ENCODE measurements around the gene MEGF11.
"Not testable (repeated sequence)": the region's sequence is repeated elsewhere in the genome, so short reads cannot be mapped to it uniquely, and the experiment has no call there.

The MEGF11 gene

GRCh38 chr15:65991721-65992483 is 261.6 kb downstream of the MEGF11 start:
- no peak for DNase-seq

GRCh38 chr15:65990298-65990981 is 263.1 kb downstream of the MEGF11 start:
- DNase-seq, result no peak

- DNase-seq, result no peak
Measured at GRCh38 chr15:65987100-65987499, 266.4 kb downstream of the MEGF11 start.

GRCh38 chr15:65986416-65986815 is 267.1 kb downstream of the MEGF11 start:
- no peak for DNase-seq

- DNase-seq, result no peak
Measured at GRCh38 chr15:65985387-65985786, 268.2 kb downstream of the MEGF11 start.

GRCh38 chr15:65982627-65983322 is 270.8 kb downstream of the MEGF11 start:
- DNase-seq, result no peak

GRCh38 chr15:65981837-65982626 is 271.5 kb downstream of the MEGF11 start:
- peak; percentile 7 to 35 for DNase-seq

GRCh38 chr15:65980824-65981456 is 272.6 kb downstream of the MEGF11 start:
- no peak for DNase-seq

GRCh38 chr15:65979837-65980236 is 273.7 kb downstream of the MEGF11 start:
- no peak for DNase-seq

- DNase-seq, result no peak
Measured at GRCh38 chr15:65979316-65979715, 274.2 kb downstream of the MEGF11 start.

- DNase-seq, result no peak
Measured at GRCh38 chr15:65978110-65978509, 275.4 kb downstream of the MEGF11 start.

GRCh38 chr15:65976196-65976595 is 277.4 kb downstream of the MEGF11 start:
- not testable (repeated sequence) for DNase-seq

- DNase-seq, result no peak
Measured at GRCh38 chr15:65971741-65971995, 281.9 kb downstream of the MEGF11 start.

GRCh38 chr15:65970937-65971740 is 282.4 kb downstream of the MEGF11 start:
- DNase-seq, result peak in 1 of 2 experiments; percentile 70

- no peak for DNase-seq
Measured at GRCh38 chr15:65969865-65970816, 283.4 kb downstream of the MEGF11 start.

- DNase-seq, result no peak
Measured at GRCh38 chr15:65968511-65968910, 285.0 kb downstream of the MEGF11 start.

GRCh38 chr15:65964792-65965433 is 288.6 kb downstream of the MEGF11 start:
- DNase-seq, result no peak

- DNase-seq, result no peak
Measured at GRCh38 chr15:65963911-65964482, 289.6 kb downstream of the MEGF11 start.

GRCh38 chr15:65963358-65963757 is 290.2 kb downstream of the MEGF11 start:
- no peak for DNase-seq

- no peak for DNase-seq
Measured at GRCh38 chr15:65962187-65962586, 291.4 kb downstream of the MEGF11 start.

All from NCI-H1930 (cell line).